Large intestine (tissue), 3 donors: ENCODE measurements around the gene RHBDD3. TPM values are rescaled to one million over a fixed set of nuclear protein-coding genes. Genes with fewer than 3 reads are reported as not detected.

Experiments used
- DNase-seq, 2 donors: peaks; one replicate each; pipeline versions ENCODE4 v3.0.0 to v3.0.0-alpha.2; 2013
- H3K27ac ChIP-seq: one replicate; pipeline ENCODE4 v1.5.1; 2013; ENCODE audit warnings: low read length
- H3K27me3 ChIP-seq: 2 replicates; pipeline ENCODE4 v1.6.1; 2013; ENCODE audit warnings: low read length; ENCODE audit not compliant: control insufficient read depth, insufficient read depth
- H3K36me3 ChIP-seq: 2 replicates; pipeline ENCODE4 v1.6.1; 2013; ENCODE audit warnings: low read length; ENCODE audit not compliant: control insufficient read depth, insufficient read depth
- H3K4me1 ChIP-seq: one replicate; pipeline ENCODE4 v1.6.1; 2013; ENCODE audit warnings: low read length; ENCODE audit not compliant: control insufficient read depth, insufficient read depth
- H3K4me3 ChIP-seq: one replicate; pipeline ENCODE4 v1.5.1; 2013; ENCODE audit warnings: low read length
- H3K9me3 ChIP-seq: one replicate; pipeline ENCODE4 v1.6.1; 2013; ENCODE audit warnings: mild to moderate bottlenecking, low read depth, low read length, moderate library complexity; ENCODE audit not compliant: control insufficient read depth
- WGBS: methylation state at CpG from one replicate; pipeline ENCODE4 v1.1.5; 2013; ENCODE audit warnings: low lambda C conversion rate; ENCODE audit not compliant: insufficient coverage; 5-methylcytosine and 5-hydroxymethylcytosine counted together
- polyA plus RNA-seq: library from polyadenylated mRNA; unstranded; fragments of 120-200 nt; gene quantifications from one replicate; pipeline ENCODE4 v1.2.1, GENCODE V29; 2013

The RHBDD3 gene
- polyA plus RNA-seq, 1 donor: 26.3 TPM

DNA sequence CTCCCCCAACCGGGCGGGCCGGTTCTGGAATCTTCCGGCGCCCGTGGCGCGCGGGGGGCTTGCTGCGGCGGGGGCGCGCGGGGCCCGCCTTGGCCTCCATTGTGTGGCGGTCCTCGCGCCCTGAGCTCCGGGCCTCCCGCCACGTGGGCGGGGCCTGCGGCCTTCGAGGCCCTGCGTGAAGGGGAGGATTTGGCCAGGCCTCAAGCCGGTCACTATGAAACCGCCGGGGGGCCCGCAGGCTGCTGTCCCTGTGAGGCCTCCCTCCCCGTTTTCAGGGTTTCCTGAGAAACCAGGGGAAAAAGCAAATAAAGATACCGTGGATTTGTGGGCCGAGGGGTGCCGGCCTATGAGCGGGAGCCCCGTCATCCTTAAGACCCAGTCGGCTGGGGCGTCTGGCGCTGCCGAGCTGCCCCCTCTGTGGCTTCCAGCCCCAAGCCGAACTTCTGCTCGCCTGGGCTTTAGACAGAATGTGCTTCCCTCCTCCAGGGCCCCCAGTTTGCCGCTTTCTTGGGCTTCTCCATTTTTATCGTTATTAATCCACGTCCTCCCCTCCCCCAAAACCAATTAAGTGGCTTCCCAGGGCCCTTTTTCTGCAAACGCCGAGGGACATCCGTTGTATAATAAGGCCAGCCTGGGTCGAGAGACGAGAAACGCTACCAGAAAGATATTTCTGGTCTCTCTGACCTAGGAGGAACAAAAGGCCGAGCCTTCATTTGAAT is 889 bp upstream of the RHBDD3 start:
- peak; percentile 44 to 70 for DNase-seq
- Histone ChIP-seq H3K27ac (peak overlapping the region; percentile 80), H3K9me3 (no peaks in the 10 kb centered on the region), H3K4me3 (peak overlapping the region; percentile 60), H3K36me3 (peaks cover 27% of the 10 kb centered on the region), H3K4me1 (peaks cover 22% of the 10 kb centered on the region), H3K27me3 (no peaks in the 10 kb centered on the region)
- WGBS: 5% methylated on average over 4 of the region's 51 CpGs

DNA sequence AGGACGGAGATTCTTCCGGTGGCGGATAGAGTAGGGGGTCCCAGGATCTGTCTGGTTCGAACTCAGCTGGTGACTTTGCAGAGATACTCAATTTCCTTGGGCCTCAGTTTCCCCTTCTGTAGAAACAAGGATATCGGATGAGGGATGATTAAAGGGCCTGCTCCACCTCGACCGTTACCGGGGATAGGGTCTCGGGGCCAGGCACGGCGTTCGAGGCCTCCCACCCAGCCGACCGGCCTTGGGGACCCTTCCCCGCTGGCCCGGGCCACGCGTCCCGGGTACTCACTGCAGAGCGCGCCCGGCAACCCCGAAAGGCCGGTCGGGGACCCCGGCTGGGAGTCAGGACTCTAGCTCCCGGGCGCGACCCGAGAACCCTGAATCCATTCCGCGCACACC is 321 bp downstream of the RHBDD3 start:
- no peak for DNase-seq
- Histone ChIP-seq H3K4me3 (peak overlapping the region; percentile 60), H3K27me3 (no peaks in the 10 kb centered on the region), H3K36me3 (peaks cover 16% of the 10 kb centered on the region), H3K4me1 (peaks cover 20% of the 10 kb centered on the region), H3K9me3 (no peaks in the 10 kb centered on the region), H3K27ac (peak overlapping the region; percentile 80)
- WGBS: no CpG with 5 or more reads among the region's 32 CpGs

- Histone ChIP-seq H3K9me3 (no peaks in the 10 kb centered on the region), H3K36me3 (peaks cover 11% of the 10 kb centered on the region), H3K27me3 (no peaks in the 10 kb centered on the region), H3K27ac (peak overlapping the region; percentile 80), H3K4me1 (peaks cover 14% of the 10 kb centered on the region), H3K4me3 (peak overlapping the region; percentile 60)
- WGBS: 83% methylated on average over 1 of the region's 13 CpGs
- DNase-seq: no peak
These were observed 968 bp downstream of the RHBDD3 start for GRCh38 chr22:29266564-29267461.

DNA sequence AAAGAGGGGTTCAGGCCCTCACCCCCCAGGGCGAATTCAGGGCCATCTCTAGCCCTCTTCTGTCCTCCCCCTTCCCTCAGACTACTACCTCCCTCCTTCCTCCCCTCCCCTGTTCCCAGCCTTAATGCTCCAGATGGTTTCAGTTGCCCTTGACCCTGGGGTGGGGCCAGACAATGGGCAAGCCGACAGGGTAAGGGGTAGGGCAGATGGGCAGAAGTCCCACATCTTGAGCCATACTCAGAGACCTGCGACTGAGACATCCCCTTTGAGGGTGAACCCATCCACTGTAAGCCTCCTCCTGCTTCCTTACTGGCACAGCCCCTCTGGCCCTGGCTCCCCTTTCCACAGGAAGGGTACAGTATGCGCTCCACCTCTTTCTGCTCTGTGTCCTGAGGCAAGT is 1.9 kb downstream of the RHBDD3 start:
- DNase-seq: no peak
- H3K4me3 ChIP-seq: no peak overlapping the region
- no CpG with 5 or more reads among the region's 4 CpGs for WGBS
- H3K36me3 ChIP-seq: peaks cover 15% of the 10 kb centered on the region
- H3K27ac ChIP-seq: no peak overlapping the region
- no peaks in the 10 kb centered on the region for H3K27me3 ChIP-seq
- H3K9me3 ChIP-seq: no peaks in the 10 kb centered on the region
- peaks cover 11% of the 10 kb centered on the region for H3K4me1 ChIP-seq

DNA sequence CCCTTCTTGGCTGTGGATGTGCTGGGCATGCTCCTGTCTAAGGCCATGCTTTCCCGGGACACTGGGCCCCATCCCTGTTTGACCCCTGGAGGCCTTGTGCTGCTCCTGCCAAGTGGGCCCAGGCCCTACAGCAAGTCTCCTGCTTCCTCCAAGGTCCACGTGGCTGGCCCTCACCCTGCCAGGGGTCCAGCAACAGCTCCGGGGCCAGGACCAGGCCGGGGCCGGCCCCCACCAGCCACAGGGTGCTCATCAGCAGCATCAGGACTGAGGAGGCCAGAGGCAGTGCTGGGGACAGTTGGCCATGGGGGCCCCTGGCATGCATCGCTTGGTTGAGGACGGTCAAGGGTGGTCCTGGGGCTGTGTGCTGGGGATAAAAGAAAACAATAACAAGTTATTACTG is 2.5 kb downstream of the RHBDD3 start:
- peaks cover 11% of the 10 kb centered on the region for H3K4me1 ChIP-seq
- H3K4me3 ChIP-seq: no peak overlapping the region
- H3K9me3 ChIP-seq: no peaks in the 10 kb centered on the region
- H3K36me3 ChIP-seq: peaks cover 19% of the 10 kb centered on the region
- DNase-seq: no peak
- H3K27ac ChIP-seq: no peak overlapping the region
- no peaks in the 10 kb centered on the region for H3K27me3 ChIP-seq
- WGBS: no CpG with 5 or more reads among the region's 7 CpGs

- no peak for DNase-seq
- Histone ChIP-seq H3K4me1 (peaks cover 11% of the 10 kb centered on the region), H3K4me3 (no peak overlapping the region), H3K27me3 (no peaks in the 10 kb centered on the region), H3K27ac (no peak overlapping the region), H3K9me3 (no peaks in the 10 kb centered on the region), H3K36me3 (peaks cover 33% of the 10 kb centered on the region)
- no CpG with 5 or more reads among the region's 14 CpGs for WGBS
These were observed 3.9 kb downstream of the RHBDD3 start for GRCh38 chr22:29263791-29264276.

- no peak for DNase-seq
- no peaks in the 10 kb centered on the region for H3K4me1 ChIP-seq
- H3K4me3 ChIP-seq: no peak overlapping the region
- H3K36me3 ChIP-seq: peaks cover 56% of the 10 kb centered on the region
- H3K9me3 ChIP-seq: no peaks in the 10 kb centered on the region
- H3K27me3 ChIP-seq: no peaks in the 10 kb centered on the region
- no peak overlapping the region for H3K27ac ChIP-seq
- no CpG with 5 or more reads among the region's 17 CpGs for WGBS
These were observed 7.0 kb downstream of the RHBDD3 start for GRCh38 chr22:29260601-29261315.

GRCh38 chr22:29260031-29260560 is 7.7 kb downstream of the RHBDD3 start:
- H3K9me3 ChIP-seq: no peaks in the 10 kb centered on the region
- no peaks in the 10 kb centered on the region for H3K4me1 ChIP-seq
- no CpG with 5 or more reads among the region's 13 CpGs for WGBS
- H3K4me3 ChIP-seq: no peak overlapping the region
- peaks cover 58% of the 10 kb centered on the region for H3K36me3 ChIP-seq
- no peak for DNase-seq
- H3K27ac ChIP-seq: no peak overlapping the region
- no peaks in the 10 kb centered on the region for H3K27me3 ChIP-seq

- H3K4me3 ChIP-seq: no peak overlapping the region
- H3K36me3 ChIP-seq: peaks cover 63% of the 10 kb centered on the region
- DNase-seq: no peak
- no peaks in the 10 kb centered on the region for H3K27me3 ChIP-seq
- no peaks in the 10 kb centered on the region for H3K4me1 ChIP-seq
- no peaks in the 10 kb centered on the region for H3K9me3 ChIP-seq
- H3K27ac ChIP-seq: no peak overlapping the region
- WGBS: no CpG with 5 or more reads among the region's 11 CpGs
These were observed 8.4 kb downstream of the RHBDD3 start for GRCh38 chr22:29259253-29259899.
